HG02943 (cell line): ENCODE measurements around the gene SEMA5A.
A peak's percentile ranks its signal among the peaks of the same experiment; 100 is the strongest.
"Not testable (repeated sequence)": the region's sequence is repeated elsewhere in the genome, so short reads cannot be mapped to it uniquely, and the experiment has no call there.

Experiments
- ATAC-seq: cut with Tn5 transposase; IDR thresholded peaks from one replicate; pipeline ENCODE4 v1.9.1; 2021; ENCODE audit warnings: mild to moderate bottlenecking, low read depth, moderate library complexity; ENCODE audit not compliant: unreplicated experiment

SEMA5A gene

DNA sequence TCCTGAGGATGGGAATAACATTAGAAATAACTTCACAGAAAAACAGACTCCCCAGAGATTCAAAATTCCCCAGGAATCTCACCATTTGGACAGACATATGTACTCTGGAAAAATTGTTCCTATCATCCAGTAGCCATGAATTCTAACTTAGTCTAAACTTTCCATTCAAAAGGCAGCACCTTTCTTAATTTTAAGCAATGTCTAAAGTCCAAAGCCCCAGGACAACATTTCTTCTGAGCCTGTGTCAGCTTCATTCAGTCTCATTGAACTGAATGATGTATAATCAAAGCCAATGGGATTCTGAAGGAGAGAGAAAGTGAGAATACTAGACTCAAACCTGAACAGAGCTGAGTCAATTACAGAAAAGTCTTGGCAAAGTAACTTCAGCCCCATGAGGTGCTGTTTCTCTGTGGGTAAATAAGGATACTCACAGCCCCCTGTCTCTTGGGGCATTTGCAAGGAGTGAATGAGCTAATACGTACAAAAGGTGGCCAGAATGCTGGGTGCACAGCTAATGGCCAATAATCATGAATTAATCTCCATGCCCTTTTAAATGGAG is 140.6 kb downstream of the SEMA5A start:
- ATAC-seq, result no peak

- no peak for ATAC-seq
These were observed 143.9 kb downstream of the SEMA5A start for GRCh38 chr5:9401786-9402472.

GRCh38 chr5:9399783-9400182 is 146.1 kb downstream of the SEMA5A start:
- not testable (repeated sequence) for ATAC-seq

GRCh38 chr5:9399094-9399493 is 146.8 kb downstream of the SEMA5A start:
- no peak for ATAC-seq

DNA sequence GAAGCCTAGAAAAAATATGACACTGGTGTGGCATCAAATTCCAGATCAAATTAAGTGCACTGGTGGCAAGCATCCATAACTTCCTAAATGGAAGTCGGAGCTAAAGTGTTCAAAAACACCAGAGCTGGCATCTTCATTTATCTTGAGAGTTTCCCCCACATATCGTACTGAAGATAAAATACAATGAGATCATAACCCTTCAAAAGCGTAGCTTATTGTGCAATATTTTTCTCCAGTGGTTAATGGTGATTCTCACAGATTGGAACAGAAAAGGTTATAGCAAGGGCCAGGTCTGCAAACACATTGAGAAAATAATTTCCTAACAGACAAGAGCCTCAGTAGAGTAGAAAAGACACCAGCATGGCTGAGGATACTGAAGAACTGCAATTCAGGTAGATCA is 147.6 kb downstream of the SEMA5A start:
- ATAC-seq, result no peak

DNA sequence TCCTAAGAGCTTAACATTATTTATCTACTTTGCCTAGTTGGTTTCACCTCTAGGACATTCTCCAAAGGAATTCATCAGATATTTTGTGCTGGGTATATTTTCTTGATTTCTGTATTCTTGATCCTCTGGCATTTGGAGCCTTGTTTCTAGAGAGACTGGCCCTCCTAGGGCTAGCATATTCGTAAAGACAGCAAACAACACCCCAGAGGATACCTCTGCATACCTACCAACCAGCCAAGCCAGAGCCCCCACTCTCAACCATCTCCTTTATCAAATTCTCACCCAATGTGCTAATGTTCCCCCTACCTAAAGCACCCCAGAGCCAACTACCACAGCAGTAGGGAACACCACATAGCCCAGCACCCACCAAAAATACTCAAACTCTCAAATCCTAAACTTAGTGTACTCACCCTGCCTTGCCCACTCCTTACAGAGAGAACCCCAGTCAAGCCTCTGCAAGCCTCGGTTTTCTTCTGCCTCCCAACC is 149.5 kb downstream of the SEMA5A start:
- ATAC-seq, result no peak

- ATAC-seq, result no peak
These were observed 150.2 kb downstream of the SEMA5A start for GRCh38 chr5:9395706-9396105.

GRCh38 chr5:9394221-9394620 is 151.7 kb downstream of the SEMA5A start:
- no peak for ATAC-seq

- ATAC-seq, result no peak
These were observed 153.2 kb downstream of the SEMA5A start for GRCh38 chr5:9392625-9393024.

DNA sequence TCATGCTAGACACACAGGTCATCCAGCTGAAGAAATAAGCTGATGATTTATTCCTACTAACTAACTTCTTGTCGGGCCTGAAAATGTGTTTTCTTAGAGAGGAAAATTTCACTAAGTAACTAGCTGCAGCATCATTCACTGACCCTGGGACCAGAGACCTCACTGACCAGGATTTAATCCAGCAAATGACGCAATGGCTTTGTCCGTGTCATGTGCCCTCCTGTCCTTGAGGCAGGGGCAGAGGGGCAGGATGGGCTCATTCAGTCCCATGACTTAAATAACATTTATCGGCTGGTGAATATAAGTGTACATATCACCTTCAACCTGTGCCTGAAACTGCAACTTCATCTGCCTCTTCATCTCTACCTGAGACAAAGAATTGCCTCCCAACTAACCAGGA is 154.8 kb downstream of the SEMA5A start:
- no peak for ATAC-seq

DNA sequence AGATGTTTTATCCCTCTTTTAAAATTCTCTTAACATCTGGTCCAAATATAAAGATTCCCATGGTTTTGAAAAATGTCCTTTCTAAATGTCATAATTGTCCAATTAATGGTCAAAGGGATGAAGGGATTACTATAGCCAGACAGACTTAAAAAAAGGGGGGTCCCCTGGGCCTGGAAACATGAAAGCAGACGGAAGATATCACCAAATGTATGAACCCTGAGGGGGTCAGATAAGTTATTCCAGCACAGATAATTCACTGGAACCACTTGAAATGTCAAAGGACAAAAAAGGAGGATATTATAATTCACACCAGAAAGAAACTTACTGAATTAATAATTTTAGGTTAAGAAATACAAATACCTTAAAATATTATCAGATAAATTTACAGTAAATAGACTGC is 155.8 kb downstream of the SEMA5A start:
- no peak for ATAC-seq

DNA sequence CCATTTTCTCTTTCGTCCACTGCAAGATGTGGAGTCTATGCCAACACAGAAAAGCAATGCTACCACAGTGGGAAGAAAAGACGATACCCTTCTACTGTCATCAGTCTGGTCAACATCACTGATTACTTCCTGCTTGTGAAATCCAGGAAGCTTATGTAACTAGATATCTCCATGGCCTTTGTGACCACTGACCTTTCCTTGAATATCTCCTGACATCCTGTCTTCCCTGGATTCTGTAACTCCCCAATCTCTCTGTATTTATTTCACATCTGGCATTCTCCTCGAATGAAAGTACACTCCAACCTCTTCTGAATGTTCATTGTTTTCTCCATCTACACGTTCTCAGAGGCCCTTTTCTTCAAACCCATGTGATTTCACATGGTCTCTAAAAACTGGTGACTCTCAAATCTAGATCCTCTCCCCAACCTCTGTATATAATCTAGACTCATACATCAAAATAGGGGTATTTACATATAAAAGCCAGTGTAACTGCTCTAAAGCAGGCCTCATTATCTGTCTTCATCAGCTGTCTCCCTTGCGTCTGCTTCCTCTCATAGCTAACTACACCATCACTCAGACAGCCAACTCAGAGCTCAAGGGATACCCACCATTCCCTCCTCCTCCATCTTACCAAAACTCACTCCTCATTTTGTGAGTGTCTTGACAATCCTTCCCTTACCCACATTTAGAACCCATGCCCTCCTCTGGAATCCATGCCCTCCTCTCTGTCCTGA is 156.8 kb downstream of the SEMA5A start:
- no peak for ATAC-seq

DNA sequence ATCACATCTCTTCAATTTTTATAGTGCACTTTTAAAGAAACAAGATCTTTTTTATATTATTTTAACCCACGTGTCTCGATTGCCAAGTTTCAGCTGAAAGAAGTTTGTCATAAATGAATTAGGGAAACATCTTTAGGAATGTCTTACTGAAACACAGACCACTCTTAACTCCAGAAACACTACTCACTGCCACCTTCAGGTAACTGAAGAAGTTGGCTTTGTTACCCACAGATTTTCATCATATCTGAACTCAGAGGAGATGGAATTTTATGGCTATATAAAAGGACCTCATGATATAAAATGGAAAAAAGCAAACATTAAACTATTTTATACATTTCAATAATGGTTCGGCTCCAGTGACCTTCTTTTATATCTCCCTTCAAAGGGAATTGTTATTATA is 158.0 kb downstream of the SEMA5A start:
- no peak for ATAC-seq

DNA sequence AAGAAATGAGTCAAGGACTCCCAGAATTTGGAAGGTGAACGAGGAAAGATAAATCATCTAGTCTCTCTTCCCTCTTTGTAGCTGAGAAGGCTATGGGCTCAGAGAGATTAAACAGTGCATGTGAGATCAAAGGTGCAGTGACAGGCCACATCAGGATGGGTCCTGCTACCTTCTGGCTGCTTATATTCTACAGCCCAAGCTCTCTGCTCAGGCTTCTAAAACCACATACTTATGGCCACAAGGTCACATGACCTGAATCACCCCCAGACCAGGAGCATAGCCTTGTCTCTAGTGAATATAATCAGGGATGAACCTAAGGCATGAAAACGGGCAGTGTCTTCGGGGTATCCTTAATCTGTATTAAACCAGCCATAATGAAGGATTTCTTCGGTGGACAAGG is 158.9 kb downstream of the SEMA5A start:
- no peak for ATAC-seq

GRCh38 chr5:9382522-9382921 is 163.4 kb downstream of the SEMA5A start:
- no peak for ATAC-seq

- ATAC-seq, result peak; percentile 79
These were observed 164.4 kb downstream of the SEMA5A start for GRCh38 chr5:9381464-9381863.

- ATAC-seq, result no peak
These were observed 165.8 kb downstream of the SEMA5A start for GRCh38 chr5:9380109-9380508.

DNA sequence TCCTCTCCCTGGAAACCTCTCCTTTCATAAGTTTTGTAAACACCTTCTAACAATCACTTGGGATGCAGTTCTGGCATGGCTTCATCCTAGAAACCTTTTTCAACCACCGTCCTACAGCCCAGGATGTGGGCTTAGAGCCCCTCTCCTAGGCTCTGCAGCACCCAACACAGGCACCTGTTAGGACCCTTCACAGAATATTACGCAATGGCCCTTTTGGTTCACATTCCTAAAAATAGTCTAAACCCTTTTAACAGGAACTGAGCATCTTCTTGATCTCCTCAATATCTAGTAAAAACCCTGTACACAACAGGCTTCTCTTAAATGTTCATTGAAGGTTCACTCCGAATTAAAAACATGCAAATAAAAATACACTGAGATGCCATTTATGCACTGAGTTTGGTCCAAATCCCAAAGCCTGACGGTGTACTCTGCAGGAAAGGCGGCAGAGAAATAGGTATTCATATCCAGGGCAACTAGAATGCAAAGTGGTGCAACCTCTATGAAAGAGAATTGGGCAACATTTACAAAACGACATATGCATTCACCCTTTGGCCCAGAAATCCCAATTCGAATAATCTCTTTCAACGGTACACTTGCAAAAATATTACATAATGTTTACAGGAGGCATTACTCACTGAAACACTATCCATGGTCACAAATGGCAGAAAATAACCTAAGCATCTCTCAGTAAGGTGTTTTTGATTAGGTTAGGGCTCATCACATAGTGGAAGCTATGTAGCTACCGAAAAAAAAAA is 169.3 kb downstream of the SEMA5A start:
- ATAC-seq, result no peak

GRCh38 chr5:9375756-9376155 is 170.1 kb downstream of the SEMA5A start:
- ATAC-seq, result no peak

DNA sequence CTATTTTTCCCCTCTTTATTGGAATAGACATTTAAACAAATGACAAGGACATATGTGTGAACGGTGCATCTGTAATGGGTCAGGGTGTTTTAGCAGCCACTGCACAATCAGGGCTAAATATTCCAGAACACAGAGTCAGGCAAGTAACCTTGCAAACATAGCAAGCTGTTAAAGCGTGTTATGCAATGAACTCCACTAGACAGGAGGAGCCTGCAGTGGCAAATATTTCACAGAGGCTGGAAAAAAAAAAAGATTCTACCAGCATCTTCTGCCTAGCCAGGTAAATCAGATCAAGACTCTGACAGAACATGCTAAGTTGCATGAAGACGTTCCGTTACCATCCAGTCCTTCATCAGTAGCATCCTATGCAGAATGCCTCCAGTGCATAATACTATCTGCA is 171.8 kb downstream of the SEMA5A start:
- no peak for ATAC-seq

DNA sequence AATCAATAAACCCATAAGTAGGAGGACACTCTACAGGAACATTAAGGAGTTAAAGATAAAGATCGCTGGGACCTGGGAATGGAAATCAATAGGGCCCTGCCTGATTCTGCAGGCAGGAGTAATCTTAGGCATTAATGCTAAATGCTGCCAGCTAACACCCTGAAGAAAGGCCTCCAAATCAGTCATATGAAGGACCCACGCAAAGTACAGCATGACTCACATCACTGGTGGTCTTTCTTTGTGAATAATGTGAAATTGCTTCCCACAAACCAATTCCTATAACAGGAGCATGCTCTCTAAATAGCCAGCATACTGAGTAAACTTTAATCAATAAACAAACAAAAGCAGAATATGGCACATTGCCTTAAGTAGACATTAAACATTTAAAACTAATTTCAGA is 172.3 kb downstream of the SEMA5A start:
- no peak for ATAC-seq
